SH-SY5Y (cell line): Measurements from ENCODE around the gene TBL3.

Experiments used
- GATA2 ChIP-seq: IDR thresholded peaks from 2 replicates; pipeline ENCODE4 v1.6.1; 2011; ENCODE audit warnings: mild to moderate bottlenecking, low read depth, low read length
- GATA3 ChIP-seq: IDR thresholded peaks from 2 replicates; pipeline ENCODE4 v1.6.1; 2011; ENCODE audit warnings: low read depth, mild to moderate bottlenecking, low read length, moderate library complexity

DNA sequence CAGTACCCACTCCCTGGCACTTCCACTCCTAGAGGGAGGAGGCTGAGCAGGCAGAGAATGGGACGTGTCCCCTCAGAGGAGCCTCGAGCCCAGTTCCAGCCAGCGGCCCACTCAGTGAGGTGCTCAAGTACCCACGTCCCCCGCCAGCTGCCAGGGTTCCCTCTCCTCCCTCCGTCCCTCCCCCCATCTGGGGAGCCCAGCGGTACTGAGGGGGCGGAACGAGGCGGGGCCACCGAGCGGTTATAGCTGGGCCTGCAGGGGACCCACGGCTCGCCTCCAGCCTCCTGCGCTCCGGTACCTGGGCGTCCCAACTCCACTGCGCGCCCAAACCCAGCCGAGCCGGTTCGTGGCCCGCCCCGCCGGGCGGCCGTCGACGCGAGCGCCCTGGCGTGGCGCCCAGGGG lies 47.7 kb downstream of the TBL3 start, which contains the start of gene NPW:
- TF ChIP-seq GATA2: no peak
- TF ChIP-seq GATA3: no peak
